Skeletal muscle satellite cell (primary cell): ENCODE measurements around the gene RGS6. TPM values are rescaled to one million over a fixed set of nuclear protein-coding genes. Genes with fewer than 3 reads are reported as not detected.

ENCODE experiments used
- H3K27me3 ChIP-seq: 2 replicates; pipeline ENCODE4 v1.7.0; 2013; ENCODE audit warnings: low read length; ENCODE audit not compliant: control insufficient read depth, insufficient read depth
- H3K36me3 ChIP-seq: 2 replicates; pipeline ENCODE4 v1.7.0; 2013; ENCODE audit warnings: mild to moderate bottlenecking, control low read depth, low read length; ENCODE audit not compliant: insufficient read depth
- H3K4me1 ChIP-seq: 2 replicates; pipeline ENCODE4 v1.7.0; 2013; ENCODE audit warnings: low read length; ENCODE audit not compliant: control insufficient read depth, insufficient read depth
- H3K4me2 ChIP-seq: 2 replicates; pipeline ENCODE4 v1.7.0; 2013; ENCODE audit warnings: mild to moderate bottlenecking, low read length
- H3K4me3 ChIP-seq: 2 replicates; pipeline ENCODE4 v1.7.0; 2013; ENCODE audit warnings: low read length
- H3K9ac ChIP-seq: 2 replicates; pipeline ENCODE4 v1.7.0; 2013; ENCODE audit warnings: mild to moderate bottlenecking, low read depth, low read length, moderate library complexity
- H3K9me3 ChIP-seq: replicated peaks from 2 replicates; pipeline ENCODE4 v1.7.0; 2013; ENCODE audit warnings: mild to moderate bottlenecking, control low read depth, low read length
- small RNA-seq: library from RNA; depleted of rRNA; stranded (forward); fragments of <200 nt; gene quantifications from one replicate; pipeline ENCODE3, GENCODE V24; 2012

Gene RGS6

GRCh38 chr14:72613231-72613974 is 681.2 kb downstream of the RGS6 start:
- Histone ChIP-seq H3K9ac (no peak overlapping the region), H3K9me3 (no peaks in the 10 kb centered on the region), H3K27me3 (no peaks in the 10 kb centered on the region), H3K4me1 (peaks cover 30% of the 10 kb centered on the region), H3K4me2 (no peak overlapping the region), H3K36me3 (no peaks in the 10 kb centered on the region), H3K4me3 (no peak overlapping the region)

- Histone ChIP-seq H3K27me3 (no peaks in the 10 kb centered on the region), H3K4me3 (no peak overlapping the region), H3K36me3 (no peaks in the 10 kb centered on the region), H3K9me3 (no peaks in the 10 kb centered on the region), H3K4me2 (no peak overlapping the region), H3K9ac (no peak overlapping the region), H3K4me1 (peaks cover 28% of the 10 kb centered on the region)
These were observed 681.7 kb downstream of the RGS6 start for GRCh38 chr14:72613975-72614319.

- Histone ChIP-seq H3K4me2 (no peak overlapping the region), H3K9me3 (no peaks in the 10 kb centered on the region), H3K36me3 (no peaks in the 10 kb centered on the region), H3K27me3 (no peaks in the 10 kb centered on the region), H3K4me3 (no peak overlapping the region), H3K4me1 (peaks cover 28% of the 10 kb centered on the region), H3K9ac (no peak overlapping the region)
These were observed 682.1 kb downstream of the RGS6 start for GRCh38 chr14:72614365-72614764.

GRCh38 chr14:72614891-72615415 is 682.7 kb downstream of the RGS6 start:
- Histone ChIP-seq H3K36me3 (no peaks in the 10 kb centered on the region), H3K4me1 (peaks cover 27% of the 10 kb centered on the region), H3K4me3 (no peak overlapping the region), H3K27me3 (no peaks in the 10 kb centered on the region), H3K9me3 (no peaks in the 10 kb centered on the region), H3K9ac (no peak overlapping the region), H3K4me2 (no peak overlapping the region)

GRCh38 chr14:72615451-72616121 is 683.4 kb downstream of the RGS6 start:
- Histone ChIP-seq H3K4me3 (no peak overlapping the region), H3K27me3 (no peaks in the 10 kb centered on the region), H3K9me3 (no peaks in the 10 kb centered on the region), H3K36me3 (no peaks in the 10 kb centered on the region), H3K4me2 (no peak overlapping the region), H3K4me1 (peaks cover 27% of the 10 kb centered on the region), H3K9ac (no peak overlapping the region)

Small RNA genes lying within 50 kb of the gene (small RNA-seq; reads per million reads assigned to genes)
- not detected for gene MIR7843
- not detected for gene RF00019
